NCI-H510A (cell line): ENCODE data around the gene C6orf47.
"Not testable (repeated sequence)": the region's sequence is repeated elsewhere in the genome, so short reads cannot be mapped to it uniquely, and the experiment has no call there.

ENCODE experiments used
- DNase-seq: peaks from one replicate; lab custom pipeline; 2025; lab: John Stamatoyannopoulos, UW

Gene C6orf47

GRCh38 chr6:31660381-31661261, at the start of gene C6orf47:
TSS of gene C6orf47 (minus strand) at chr6:31660778. CDS start at chr6:31659947, 831 bp downstream.
- peak; percentile 89 for DNase-seq

- not testable (repeated sequence) for DNase-seq
These were observed 48.6 kb upstream of the C6orf47 start for GRCh38 chr6:31709157-31709556.

GRCh38 chr6:31708224-31708623, 47.6 kb upstream of the C6orf47 start:
- DNase-seq, result no peak

- DNase-seq, result no peak
These were observed 47.1 kb upstream of the C6orf47 start for GRCh38 chr6:31707701-31708100.

GRCh38 chr6:31706599-31706998, 46.0 kb upstream of the C6orf47 start, which contains the start of gene LY6G6F:
TSS of gene LY6G6F (plus strand) at chr6:31706866. CDS start at chr6:31706907, 41 bp downstream.
- DNase-seq, result no peak

- DNase-seq, result no peak
These were observed 45.4 kb upstream of the C6orf47 start for GRCh38 chr6:31705931-31706330.

- DNase-seq, result peak; percentile 99
These were observed 42.5 kb upstream of the C6orf47 start, which contains the start of gene ABHD16A for GRCh38 chr6:31702819-31703716. TSS of gene ABHD16A (minus strand) at chr6:31703324. CDS start at chr6:31703281, 43 bp downstream.

GRCh38 chr6:31702405-31702818, 41.8 kb upstream of the C6orf47 start:
- no peak for DNase-seq

GRCh38 chr6:31701666-31702404, 41.3 kb upstream of the C6orf47 start:
- no peak for DNase-seq

- DNase-seq, result no peak
These were observed 40.3 kb upstream of the C6orf47 start for GRCh38 chr6:31700740-31701401.

GRCh38 chr6:31697555-31697954, 37.0 kb upstream of the C6orf47 start:
- DNase-seq, result no peak

GRCh38 chr6:31693535-31693934, 33.0 kb upstream of the C6orf47 start:
- no peak for DNase-seq

GRCh38 chr6:31692886-31693285, 32.3 kb upstream of the C6orf47 start:
- DNase-seq, result no peak

GRCh38 chr6:31692353-31692752, 31.8 kb upstream of the C6orf47 start:
- DNase-seq, result no peak

GRCh38 chr6:31691564-31692108, 31.1 kb upstream of the C6orf47 start:
- DNase-seq, result no peak

GRCh38 chr6:31691078-31691463, 30.5 kb upstream of the C6orf47 start:
- DNase-seq, result no peak

- DNase-seq, result no peak
These were observed 29.9 kb upstream of the C6orf47 start for GRCh38 chr6:31690231-31691077.

GRCh38 chr6:31689249-31690110, 28.9 kb upstream of the C6orf47 start:
- no peak for DNase-seq
